GM23338 (cell line): ENCODE data around the gene SPRR1B. TPM values are rescaled to one million over a fixed set of nuclear protein-coding genes. Genes with fewer than 3 reads are reported as not detected.

Experiments
- ATAC-seq: fragments of 200-7000 bp; cut with Tn5 transposase; 3 replicates; pipeline ENCODE4 v1.9.1; 2020
- DNase-seq: peaks from one replicate; pipeline ENCODE4 v3.0.0-alpha.2; 2015; ENCODE audit warnings: low spot score
- H2AFZ ChIP-seq: fragments of 200-600 bp; sonication (generic); 2 replicates; pipeline ENCODE4 v1.8.0; 2016; ENCODE audit warnings: antibody characterized with exemption, mild to moderate bottlenecking, moderate library complexity
- H3F3A ChIP-seq: fragments of 200-600 bp; sonication (generic); replicated peaks from 2 replicates; pipeline ENCODE4 v1.8.0; 2017; ENCODE audit warnings: antibody characterized with exemption, mixed run types, low read depth
- H3K27ac ChIP-seq: fragments of 200-600 bp; sonication (generic); 2 replicates; pipeline ENCODE4 v1.6.1; 2016; ENCODE audit warnings: low read depth
- H3K27me3 ChIP-seq: fragments of 200-600 bp; sonication (generic); 2 replicates; pipeline ENCODE4 v1.8.0; 2016; ENCODE audit warnings: mild to moderate bottlenecking, mixed run types, moderate library complexity; ENCODE audit not compliant: insufficient read depth
- H3K36me3 ChIP-seq: fragments of 200-600 bp; sonication (generic); 2 replicates; pipeline ENCODE4 v1.8.0; 2016; ENCODE audit warnings: mild to moderate bottlenecking; ENCODE audit not compliant: insufficient read depth
- H3K4me1 ChIP-seq: fragments of 200-600 bp; sonication (generic); 2 replicates; pipeline ENCODE4 v1.8.0; 2016; ENCODE audit warnings: mild to moderate bottlenecking, moderate library complexity; ENCODE audit not compliant: insufficient read depth
- H3K4me2 ChIP-seq: fragments of 200-600 bp; sonication (generic); 2 replicates; pipeline ENCODE4 v1.7.1; 2017; ENCODE audit warnings: mixed run types
- H3K4me3 ChIP-seq: fragments of 200-600 bp; sonication (generic); 2 replicates; pipeline ENCODE4 v1.6.1; 2016; ENCODE audit warnings: mixed run types
- H3K79me2 ChIP-seq: fragments of 200-600 bp; sonication (generic); replicated peaks from 2 replicates; pipeline ENCODE4 v1.8.0; 2017; ENCODE audit warnings: mild to moderate bottlenecking; ENCODE audit not compliant: insufficient read depth
- H3K9me2 ChIP-seq: fragments of 200-600 bp; sonication (generic); 2 replicates; pipeline ENCODE4 v1.8.0; 2017; ENCODE audit not compliant: insufficient read depth
- H4K20me1 ChIP-seq: fragments of 200-600 bp; sonication (generic); replicated peaks from 2 replicates; pipeline ENCODE4 v1.8.0; 2017; ENCODE audit warnings: mild to moderate bottlenecking; ENCODE audit not compliant: insufficient read depth
- H3K27ac Mint-ChIP-seq: 2 replicates; pipeline ENCODE4 v1.8.0; 2020; ENCODE audit warnings: inconsistent platforms, mild to moderate bottlenecking, moderate library complexity, mixed read lengths
- H3K27me3 Mint-ChIP-seq: 3 replicates; pipeline ENCODE4 v1.8.0; 2022; ENCODE audit warnings: low read depth, mild to moderate bottlenecking, moderate library complexity, mixed read lengths, inconsistent platforms; ENCODE audit not compliant: insufficient read depth, poor library complexity
- H3K36me3 Mint-ChIP-seq: 3 replicates; pipeline ENCODE4 v1.8.0; 2021; ENCODE audit warnings: low read depth, mild to moderate bottlenecking, inconsistent platforms, moderate library complexity, mixed read lengths
- H3K4me1 Mint-ChIP-seq: 3 replicates; pipeline ENCODE4 v1.8.0; 2020; ENCODE audit warnings: mild to moderate bottlenecking, inconsistent platforms, mixed read lengths
- H3K4me3 Mint-ChIP-seq: 3 replicates; pipeline ENCODE4 v1.8.0; 2021; ENCODE audit warnings: moderate library complexity, mild to moderate bottlenecking, inconsistent platforms, mixed read lengths
- H3K9me3 Mint-ChIP-seq: 3 replicates; pipeline ENCODE4 v1.8.0; 2020; ENCODE audit warnings: moderate library complexity, mild to moderate bottlenecking, inconsistent platforms, mixed read lengths
- CREB1 ChIP-seq: fragments of 250-450 bp; sonication (Bioruptor Pico); IDR thresholded peaks from 2 replicates; pipeline ENCODE4 v1.5.0; 2020; ENCODE audit warnings: low read depth, mild to moderate bottlenecking, moderate library complexity
- CTCF ChIP-seq, 2 experiments: fragments of 200-600 bp in 1 of 2; sonication (generic) in 1 of 2; conservative IDR thresholded peaks; 2 replicates each; pipeline versions ENCODE4 v1.5.1 to v1.6.1; 2016 to 2017; ENCODE audit warnings: antibody characterized with exemption in 2 of 2, low read depth in 2 of 2, mild to moderate bottlenecking in 2 of 2, moderate library complexity in 1 of 2
- ETS1 ChIP-seq: IDR thresholded peaks from 2 replicates; pipeline ENCODE4 v1.6.1; 2016; ENCODE audit warnings: antibody characterized with exemption
- EZH2 ChIP-seq: fragments of 200-600 bp; sonication (generic); IDR thresholded peaks from one replicate; pipeline ENCODE4 v1.8.0; 2017; ENCODE audit warnings: antibody characterized with exemption, mild to moderate bottlenecking, low read depth; ENCODE audit not compliant: unreplicated experiment
- EZH2phosphoT487 ChIP-seq: fragments of 200-600 bp; sonication (generic); IDR thresholded peaks from one replicate; pipeline ENCODE4 v1.8.1; 2018; ENCODE audit warnings: antibody characterized with exemption; ENCODE audit not compliant: unreplicated experiment
- JUNB ChIP-seq: IDR thresholded peaks from one replicate; pipeline ENCODE4 v1.6.1; 2016; ENCODE audit warnings: antibody characterized with exemption; ENCODE audit not compliant: unreplicated experiment
- NANOG ChIP-seq: IDR thresholded peaks from 2 replicates; pipeline ENCODE4 v1.6.1; 2016; ENCODE audit warnings: antibody characterized with exemption, borderline replicate concordance
- POLR2AphosphoS5 ChIP-seq: IDR thresholded peaks from 2 replicates; pipeline ENCODE4 v1.6.1; 2016; ENCODE audit warnings: antibody characterized with exemption, low read depth
- STAT1 ChIP-seq: IDR thresholded peaks from one replicate; pipeline ENCODE4 v1.6.1; 2016; ENCODE audit warnings: antibody characterized with exemption; ENCODE audit not compliant: unreplicated experiment
- ZNF114 ChIP-seq: fragments of 250-450 bp; sonication (Bioruptor Pico); IDR thresholded peaks from 2 replicates; pipeline ENCODE4 v1.5.0; 2020; ENCODE audit warnings: mild to moderate bottlenecking, moderate library complexity
- polyA plus RNA-seq: library from polyadenylated mRNA; unstranded; fragments of >200 nt; fragmentation: Nextera tagmentation; extraction: Ambion mirVana; gene quantifications from 2 replicates; pipeline ENCODE4 v1.2.1, GENCODE V29; 2016
- total RNA-seq: library from RNA; depleted of rRNA; stranded (reverse); fragments of >200 nt; shearing (Covaris generic); gene quantifications from 2 replicates; pipeline ENCODE4 v1.2.3, GENCODE V29; 2014
- TF ChIP-seq, protein P1 (sequence below): fragments of 250-450 bp; sonication (Bioruptor Pico); IDR thresholded peaks from 2 replicates; pipeline ENCODE4 v1.5.0; 2020; ENCODE audit warnings: mild to moderate bottlenecking, moderate library complexity

The SPRR1B gene
- total and polyA plus RNA-seq, 2 experiments from 2014 or later, result not detected

DNA sequence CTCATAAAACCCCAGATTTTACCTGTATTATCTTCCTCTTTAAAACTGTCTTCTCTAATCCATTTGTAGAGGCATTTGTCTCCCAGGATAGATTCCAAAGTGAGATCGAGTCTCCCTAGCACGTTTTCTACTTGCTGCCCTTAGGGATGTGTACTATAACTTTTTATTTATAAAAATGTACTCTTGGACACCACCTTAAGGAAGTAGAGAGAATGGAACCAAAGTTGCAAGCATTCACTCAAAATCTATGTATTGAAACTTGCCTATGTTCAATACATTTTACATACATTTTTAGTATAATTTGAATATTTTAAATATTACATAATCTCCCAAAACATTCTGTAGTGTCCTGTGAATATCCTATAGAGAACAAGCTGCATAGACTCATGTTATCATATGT, 27.2 kb downstream of the SPRR1B start:
- no peaks in the 10 kb centered on the region for H3K27me3 Mint-ChIP-seq
- Histone ChIP-seq H3K36me3 (no peaks in the 10 kb centered on the region), H2AFZ (peak overlapping the region; percentile 53), H3K27ac (no peak overlapping the region), H3K4me3 (no peak overlapping the region), H3K79me2 (no peaks in the 10 kb centered on the region), H4K20me1 (no peaks in the 10 kb centered on the region), H3K9me2 (no peaks in the 10 kb centered on the region), H3K27me3 (no peaks in the 10 kb centered on the region), H3K4me1 (no peaks in the 10 kb centered on the region), H3K4me2 (no peak overlapping the region), H3F3A (no peaks in the 10 kb centered on the region)
- no peaks in the 10 kb centered on the region for H3K9me3 Mint-ChIP-seq
- H3K4me3 Mint-ChIP-seq, result no peak overlapping the region
- DNase-seq (no peak), ATAC-seq (no peak)
- TF ChIP-seq STAT1, result no peak
- no peak for TF ChIP-seq CREB1 (CRISPR knock-in tag)
- peaks cover 3% of the 10 kb centered on the region; the same call in 2 of the 3 replicates for H3K4me1 Mint-ChIP-seq
- H3K36me3 Mint-ChIP-seq, result no peaks in the 10 kb centered on the region
- H3K27ac Mint-ChIP-seq, result no peak overlapping the region

DNA sequence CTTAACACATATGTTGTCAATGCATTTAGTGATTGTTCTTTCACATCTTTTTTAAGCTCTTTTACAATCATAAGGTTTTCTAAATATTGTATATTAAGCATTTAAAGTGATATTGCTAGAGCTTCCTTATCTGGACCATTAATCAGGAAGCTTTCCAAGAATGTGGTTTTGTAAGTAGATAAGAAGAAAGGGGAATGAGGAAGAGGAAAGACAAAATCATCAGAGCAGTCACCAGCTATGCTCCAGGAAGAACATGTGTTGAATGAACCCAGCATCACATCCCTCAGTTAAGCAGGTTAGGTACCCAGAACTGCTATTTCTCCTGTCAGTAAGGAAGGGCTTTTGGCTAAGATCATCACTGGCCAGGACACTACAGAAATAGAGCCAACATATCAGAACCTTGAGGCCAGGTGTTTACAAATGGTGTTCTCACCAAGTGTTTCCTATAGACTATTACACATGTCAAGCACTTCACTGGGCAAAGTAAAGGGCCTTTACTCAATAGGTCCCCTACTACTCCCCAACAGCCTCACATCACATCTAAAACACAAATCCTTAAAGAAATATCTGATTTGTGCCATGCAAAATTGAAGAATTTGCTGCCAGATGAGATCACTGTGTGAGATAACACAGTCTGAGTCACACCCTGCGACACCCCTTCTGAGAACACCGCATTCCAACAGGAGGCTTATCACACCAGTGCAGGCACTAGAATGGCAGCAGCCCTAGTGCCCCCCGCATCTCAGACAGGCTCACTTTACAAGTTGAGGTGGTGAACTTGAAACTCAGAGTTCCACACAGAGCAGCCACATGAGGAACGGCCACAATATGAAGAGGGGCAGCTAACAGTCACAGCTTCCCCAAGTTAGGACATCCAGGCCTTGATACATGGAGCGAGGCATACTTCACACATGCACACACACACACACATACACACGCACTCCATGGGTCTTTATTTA, 28.1 kb downstream of the SPRR1B start:
- Mint-ChIP-seq H3K4me3 (no peak overlapping the region), H3K4me1 (peaks cover 3% of the 10 kb centered on the region; the same call in 2 of the 3 replicates), H3K27me3 (no peaks in the 10 kb centered on the region), H3K9me3 (no peaks in the 10 kb centered on the region), H3K27ac (no peak overlapping the region), H3K36me3 (no peaks in the 10 kb centered on the region)
- Histone ChIP-seq H3K4me1 (no peaks in the 10 kb centered on the region), H2AFZ (no peak overlapping the region), H3K9me2 (no peaks in the 10 kb centered on the region), H4K20me1 (no peaks in the 10 kb centered on the region), H3K79me2 (no peaks in the 10 kb centered on the region), H3K4me2 (no peak overlapping the region), H3K27me3 (no peaks in the 10 kb centered on the region), H3K4me3 (no peak overlapping the region), H3K27ac (no peak overlapping the region), H3K36me3 (no peaks in the 10 kb centered on the region), H3F3A (no peaks in the 10 kb centered on the region)
- no peak; the same call in 2 of the 3 replicates for ATAC-seq
- peak; percentile 1 for DNase-seq
- no peak for TF ChIP-seq ZNF114 (CRISPR knock-in tag)
- TF ChIP-seq EZH2, result no peak
- no peak for TF ChIP-seq JUNB
- no peak for TF ChIP-seq POLR2AphosphoS5
- TF ChIP-seq EZH2phosphoT487, result no peak
- TF ChIP-seq ETS1, result no peak
- TF ChIP-seq CTCF (conservative IDR thresholded peaks at IDR 0.05; ENCODE audit: low read depth in 2 of 2), result no peak
- TF ChIP-seq, protein P1, sequence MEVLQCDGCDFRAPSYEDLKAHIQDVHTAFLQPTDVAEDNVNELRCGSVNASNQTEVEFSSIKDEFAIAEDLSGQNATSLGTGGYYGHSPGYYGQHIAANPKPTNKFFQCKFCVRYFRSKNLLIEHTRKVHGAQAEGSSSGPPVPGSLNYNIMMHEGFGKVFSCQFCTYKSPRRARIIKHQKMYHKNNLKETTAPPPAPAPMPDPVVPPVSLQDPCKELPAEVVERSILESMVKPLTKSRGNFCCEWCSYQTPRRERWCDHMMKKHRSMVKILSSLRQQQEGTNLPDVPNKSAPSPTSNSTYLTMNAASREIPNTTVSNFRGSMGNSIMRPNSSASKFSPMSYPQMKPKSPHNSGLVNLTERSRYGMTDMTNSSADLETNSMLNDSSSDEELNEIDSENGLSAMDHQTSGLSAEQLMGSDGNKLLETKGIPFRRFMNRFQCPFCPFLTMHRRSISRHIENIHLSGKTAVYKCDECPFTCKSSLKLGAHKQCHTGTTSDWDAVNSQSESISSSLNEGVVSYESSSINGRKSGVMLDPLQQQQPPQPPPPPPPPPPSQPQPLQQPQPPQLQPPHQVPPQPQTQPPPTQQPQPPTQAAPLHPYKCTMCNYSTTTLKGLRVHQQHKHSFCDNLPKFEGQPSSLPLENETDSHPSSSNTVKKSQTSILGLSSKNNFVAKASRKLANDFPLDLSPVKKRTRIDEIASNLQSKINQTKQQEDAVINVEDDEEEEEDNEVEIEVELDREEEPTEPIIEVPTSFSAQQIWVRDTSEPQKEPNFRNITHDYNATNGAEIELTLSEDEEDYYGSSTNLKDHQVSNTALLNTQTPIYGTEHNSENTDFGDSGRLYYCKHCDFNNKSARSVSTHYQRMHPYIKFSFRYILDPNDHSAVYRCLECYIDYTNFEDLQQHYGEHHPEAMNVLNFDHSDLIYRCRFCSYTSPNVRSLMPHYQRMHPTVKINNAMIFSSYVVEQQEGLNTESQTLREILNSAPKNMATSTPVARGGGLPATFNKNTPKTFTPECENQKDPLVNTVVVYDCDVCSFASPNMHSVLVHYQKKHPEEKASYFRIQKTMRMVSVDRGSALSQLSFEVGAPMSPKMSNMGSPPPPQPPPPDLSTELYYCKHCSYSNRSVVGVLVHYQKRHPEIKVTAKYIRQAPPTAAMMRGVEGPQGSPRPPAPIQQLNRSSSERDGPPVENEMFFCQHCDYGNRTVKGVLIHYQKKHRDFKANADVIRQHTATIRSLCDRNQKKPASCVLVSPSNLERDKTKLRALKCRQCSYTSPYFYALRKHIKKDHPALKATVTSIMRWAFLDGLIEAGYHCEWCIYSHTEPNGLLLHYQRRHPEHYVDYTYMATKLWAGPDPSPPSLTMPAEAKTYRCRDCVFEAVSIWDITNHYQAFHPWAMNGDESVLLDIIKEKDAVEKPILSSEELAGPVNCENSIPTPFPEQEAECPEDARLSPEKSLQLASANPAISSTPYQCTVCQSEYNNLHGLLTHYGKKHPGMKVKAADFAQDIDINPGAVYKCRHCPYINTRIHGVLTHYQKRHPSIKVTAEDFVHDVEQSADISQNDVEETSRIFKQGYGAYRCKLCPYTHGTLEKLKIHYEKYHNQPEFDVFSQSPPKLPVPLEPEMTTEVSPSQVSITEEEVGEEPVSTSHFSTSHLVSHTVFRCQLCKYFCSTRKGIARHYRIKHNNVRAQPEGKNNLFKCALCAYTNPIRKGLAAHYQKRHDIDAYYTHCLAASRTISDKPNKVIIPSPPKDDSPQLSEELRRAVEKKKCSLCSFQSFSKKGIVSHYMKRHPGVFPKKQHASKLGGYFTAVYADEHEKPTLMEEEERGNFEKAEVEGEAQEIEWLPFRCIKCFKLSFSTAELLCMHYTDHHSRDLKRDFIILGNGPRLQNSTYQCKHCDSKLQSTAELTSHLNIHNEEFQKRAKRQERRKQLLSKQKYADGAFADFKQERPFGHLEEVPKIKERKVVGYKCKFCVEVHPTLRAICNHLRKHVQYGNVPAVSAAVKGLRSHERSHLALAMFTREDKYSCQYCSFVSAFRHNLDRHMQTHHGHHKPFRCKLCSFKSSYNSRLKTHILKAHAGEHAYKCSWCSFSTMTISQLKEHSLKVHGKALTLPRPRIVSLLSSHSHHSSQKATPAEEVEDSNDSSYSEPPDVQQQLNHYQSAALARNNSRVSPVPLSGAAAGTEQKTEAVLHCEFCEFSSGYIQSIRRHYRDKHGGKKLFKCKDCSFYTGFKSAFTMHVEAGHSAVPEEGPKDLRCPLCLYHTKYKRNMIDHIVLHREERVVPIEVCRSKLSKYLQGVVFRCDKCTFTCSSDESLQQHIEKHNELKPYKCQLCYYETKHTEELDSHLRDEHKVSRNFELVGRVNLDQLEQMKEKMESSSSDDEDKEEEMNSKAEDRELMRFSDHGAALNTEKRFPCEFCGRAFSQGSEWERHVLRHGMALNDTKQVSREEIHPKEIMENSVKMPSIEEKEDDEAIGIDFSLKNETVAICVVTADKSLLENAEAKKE (CRISPR knock-in tag), result no peak
- no peak for TF ChIP-seq NANOG
